Subcutaneous abdominal adipose tissue (tissue), 5 donors: ENCODE data around the gene RBM28.
A peak's percentile ranks its signal among the peaks of the same experiment; 100 is the strongest.

Source experiments
- H3K27ac ChIP-seq: one replicate; pipeline ENCODE4 v1.7.0; 2013; ENCODE audit warnings: low read depth, mild to moderate bottlenecking, inconsistent platforms, low read length, moderate library complexity
- H3K27me3 ChIP-seq, 5 donors: one replicate each; pipeline ENCODE4 v1.7.0; 2013; ENCODE audit warnings: low read length in 5 of 5, inconsistent platforms in 1 of 5; ENCODE audit not compliant: control insufficient read depth in 5 of 5, insufficient read depth in 4 of 5
- H3K36me3 ChIP-seq, 5 donors: one replicate each; pipeline ENCODE4 v1.7.0; 2013; ENCODE audit warnings: low read length in 5 of 5; ENCODE audit not compliant: control insufficient read depth in 5 of 5, insufficient read depth in 5 of 5
- H3K4me1 ChIP-seq, 5 donors: one replicate each; pipeline ENCODE4 v1.7.0; 2013; ENCODE audit warnings: low read length in 5 of 5, mild to moderate bottlenecking in 3 of 5, moderate library complexity in 1 of 5; ENCODE audit not compliant: control insufficient read depth in 5 of 5, insufficient read depth in 5 of 5
- H3K4me3 ChIP-seq, 5 donors: one replicate each; pipeline ENCODE4 v1.7.0; 2013; ENCODE audit warnings: low read length in 5 of 5, low read depth in 1 of 5
- H3K9ac ChIP-seq, 5 donors: one replicate each; pipeline ENCODE4 v1.7.0; 2013; ENCODE audit warnings: low read length in 5 of 5, mild to moderate bottlenecking in 4 of 5, moderate library complexity in 3 of 5
- H3K9me3 ChIP-seq, 5 donors: one replicate each; pipeline ENCODE4 v1.7.0; 2013; ENCODE audit warnings: low read length in 5 of 5; ENCODE audit not compliant: control insufficient read depth in 5 of 5
- donor health status: healthy.
- donor health status: healthy.
- donor health status: healthy.
- donor health status: healthy.
- donor health status: healthy.

Gene RBM28

GRCh38 chr7:128266883-128267594 lies 76.7 kb downstream of the RBM28 start:
- peak overlapping the region; percentile 73 for H3K27ac ChIP-seq
- H3K9ac ChIP-seq = peak overlapping the region in 1 of 5 donors; percentile 49
- peaks cover 0 to 70% (median 55%) of the 10 kb centered on the region in 5 donors for H3K4me1 ChIP-seq
- H3K36me3 ChIP-seq = no peaks in the 10 kb centered on the region
- no peaks in the 10 kb centered on the region for H3K9me3 ChIP-seq
- peaks cover 0 to 16% (median 0%) of the 10 kb centered on the region in 5 donors for H3K27me3 ChIP-seq
- H3K4me3 ChIP-seq = peak overlapping the region in 4 of 5 donors; percentile 1 to 26 (median 8)

GRCh38 chr7:128266529-128266882 lies 77.2 kb downstream of the RBM28 start:
- H3K27ac ChIP-seq = peak overlapping the region; percentile 73
- H3K27me3 ChIP-seq = peaks cover 0 to 16% (median 0%) of the 10 kb centered on the region in 5 donors
- peak overlapping the region in 3 of 5 donors; percentile 1 to 26 (median 4) for H3K4me3 ChIP-seq
- peaks cover 0 to 65% (median 50%) of the 10 kb centered on the region in 5 donors for H3K4me1 ChIP-seq
- no peaks in the 10 kb centered on the region for H3K9me3 ChIP-seq
- no peak overlapping the region for H3K9ac ChIP-seq
- H3K36me3 ChIP-seq = no peaks in the 10 kb centered on the region

- H3K9ac ChIP-seq = no peak overlapping the region
- H3K9me3 ChIP-seq = no peaks in the 10 kb centered on the region
- no peak overlapping the region for H3K4me3 ChIP-seq
- H3K27me3 ChIP-seq = peaks cover 0 to 12% (median 0%) of the 10 kb centered on the region in 5 donors
- H3K36me3 ChIP-seq = no peaks in the 10 kb centered on the region
- peaks cover 0 to 59% (median 44%) of the 10 kb centered on the region in 5 donors for H3K4me1 ChIP-seq
- peak overlapping the region; percentile 73 for H3K27ac ChIP-seq
Observed at GRCh38 chr7:128265906-128266300, 77.8 kb downstream of the RBM28 start.

DNA sequence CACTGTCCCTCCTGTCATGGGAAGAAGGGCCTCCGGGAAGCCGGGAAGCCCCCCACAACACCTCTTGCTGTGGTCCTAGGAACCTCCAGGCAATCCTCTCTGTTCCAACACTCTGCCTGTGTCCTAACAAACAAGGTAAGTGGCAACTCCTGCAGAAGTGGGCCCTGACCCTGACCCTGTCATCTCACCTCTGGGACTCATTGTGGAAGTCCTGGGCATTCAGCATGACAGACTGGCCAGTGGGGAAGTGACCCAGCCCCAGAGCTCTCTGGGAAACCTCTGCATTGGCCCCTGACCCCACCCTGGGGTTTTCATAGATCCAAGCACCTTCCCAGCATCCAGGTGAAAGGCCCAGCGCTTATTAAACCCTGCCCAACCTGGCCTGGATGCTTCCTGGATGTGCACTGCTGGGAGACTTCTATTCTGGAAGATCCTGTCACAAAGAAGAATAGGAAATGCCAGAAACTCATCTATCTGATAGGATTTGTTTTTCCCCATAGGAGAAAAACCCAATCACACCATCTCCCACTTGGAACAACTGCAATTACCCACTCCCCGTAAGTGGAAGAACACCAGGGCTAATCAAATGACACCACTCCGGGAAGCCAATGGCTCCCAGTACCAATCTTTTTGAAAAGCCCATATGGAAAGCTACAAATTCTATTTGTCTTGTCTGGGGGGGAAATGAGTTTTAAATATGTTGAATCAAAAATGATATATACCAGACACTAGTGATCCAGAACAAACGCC lies 78.4 kb downstream of the RBM28 start:
- H3K9me3 ChIP-seq = no peaks in the 10 kb centered on the region
- H3K27ac ChIP-seq = peak overlapping the region; percentile 73
- H3K4me3 ChIP-seq = no peak overlapping the region
- peaks cover 0 to 54% (median 40%) of the 10 kb centered on the region in 5 donors for H3K4me1 ChIP-seq
- no peak overlapping the region for H3K9ac ChIP-seq
- H3K36me3 ChIP-seq = no peaks in the 10 kb centered on the region
- H3K27me3 ChIP-seq = peaks cover 0 to 8% (median 0%) of the 10 kb centered on the region in 5 donors

DNA sequence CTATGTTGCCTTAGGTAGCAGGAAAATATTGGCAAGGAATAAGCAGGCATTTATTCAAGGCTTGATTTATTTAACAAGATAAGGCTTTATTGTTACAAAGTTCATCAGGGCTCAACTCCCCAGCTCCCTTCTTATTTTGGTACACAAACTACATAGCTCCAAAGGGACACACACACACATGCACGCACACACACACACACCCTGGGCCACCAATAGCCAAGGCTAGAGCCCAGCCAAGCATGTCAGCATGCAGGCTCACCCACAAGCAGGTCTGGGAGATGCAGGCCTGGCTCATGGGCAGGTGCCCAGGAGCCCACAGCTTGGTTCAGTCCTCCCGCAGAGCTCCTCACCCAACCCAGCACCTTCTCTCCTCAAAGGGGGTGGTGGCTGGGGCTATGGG lies 79.2 kb downstream of the RBM28 start:
- H3K9me3 ChIP-seq = no peaks in the 10 kb centered on the region
- H3K27ac ChIP-seq = peak overlapping the region; percentile 63
- H3K36me3 ChIP-seq = no peaks in the 10 kb centered on the region
- H3K27me3 ChIP-seq = peaks cover 0 to 8% (median 0%) of the 10 kb centered on the region in 5 donors
- H3K4me3 ChIP-seq = no peak overlapping the region
- H3K9ac ChIP-seq = no peak overlapping the region
- peaks cover 0 to 54% (median 40%) of the 10 kb centered on the region in 5 donors for H3K4me1 ChIP-seq

- no peak overlapping the region for H3K4me3 ChIP-seq
Observed at GRCh38 chr7:128263420-128263819, 80.3 kb downstream of the RBM28 start.

GRCh38 chr7:128262273-128263028 lies 81.3 kb downstream of the RBM28 start:
- peaks cover 0 to 4% (median 0%) of the 10 kb centered on the region in 5 donors for H3K27me3 ChIP-seq
- H3K9ac ChIP-seq = no peak overlapping the region
- no peak overlapping the region for H3K4me3 ChIP-seq
- peaks cover 0 to 60% (median 38%) of the 10 kb centered on the region in 5 donors for H3K4me1 ChIP-seq
- H3K27ac ChIP-seq = no peak overlapping the region
- no peaks in the 10 kb centered on the region for H3K36me3 ChIP-seq
- H3K9me3 ChIP-seq = no peaks in the 10 kb centered on the region

More at GRCh38 chr7:128263420-128263819, 80.3 kb downstream of the RBM28 start:
- Histone ChIP-seq H3K27me3 (peaks cover 0 to 8% (median 0%) of the 10 kb centered on the region in 5 donors), H3K4me1 (peaks cover 0 to 60% (median 40%) of the 10 kb centered on the region in 5 donors), H3K27ac (peak overlapping the region; percentile 63), H3K9ac (peak overlapping the region in 1 of 5 donors; percentile 18), H3K36me3 (no peaks in the 10 kb centered on the region), H3K9me3 (no peaks in the 10 kb centered on the region)

DNA sequence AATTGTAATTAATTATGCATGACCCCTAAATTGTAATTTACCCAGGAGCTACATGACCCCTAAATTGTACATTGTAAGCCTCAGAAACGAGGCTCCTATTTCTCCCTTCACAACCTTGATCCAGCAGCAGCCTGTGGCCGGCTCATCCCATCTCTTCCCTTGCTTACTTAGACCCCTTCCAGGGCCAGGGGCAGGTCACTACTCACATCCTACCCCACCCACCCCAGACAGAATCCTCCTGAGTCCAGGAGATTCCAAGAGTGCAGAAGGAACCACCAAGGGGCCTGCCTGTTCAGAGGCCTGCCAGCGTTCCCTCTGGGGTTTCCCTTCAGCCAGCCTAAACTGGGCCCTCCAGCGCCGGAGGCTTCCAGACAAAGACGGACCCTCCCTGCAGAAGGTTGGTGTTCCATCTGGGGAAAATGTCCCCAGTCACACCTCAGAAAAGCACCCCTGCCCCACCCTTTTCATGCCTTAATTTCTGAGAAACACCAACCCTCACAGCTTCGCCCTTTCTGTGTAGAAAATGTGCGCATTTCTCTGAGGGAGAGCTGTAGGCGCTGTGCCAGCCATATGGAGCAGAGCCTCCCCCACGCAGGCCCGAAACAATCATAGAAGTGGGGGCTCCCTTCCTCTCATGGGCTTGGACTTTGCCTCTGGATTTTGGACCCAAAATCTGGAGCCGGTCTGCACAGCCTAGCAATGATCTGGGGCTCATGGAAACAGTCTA lies 83.5 kb downstream of the RBM28 start:
- no peak overlapping the region for H3K9ac ChIP-seq
- H3K36me3 ChIP-seq = peaks cover 0 to 4% (median 0%) of the 10 kb centered on the region in 5 donors
- no peaks in the 10 kb centered on the region for H3K9me3 ChIP-seq
- H3K4me3 ChIP-seq = no peak overlapping the region
- H3K27me3 ChIP-seq = no peaks in the 10 kb centered on the region
- H3K27ac ChIP-seq = no peak overlapping the region
- peaks cover 0 to 54% (median 24%) of the 10 kb centered on the region in 5 donors for H3K4me1 ChIP-seq
